ENCODE measurements around the gene MAST4. TPM values are rescaled to one million over a fixed set of nuclear protein-coding genes. Genes with fewer than 3 reads are reported as not detected.
A peak's percentile ranks its signal among the peaks of the same experiment; 100 is the strongest.

MAST4 gene
- total RNA-seq, 1 donor from 2014 or later = 112 TPM

DNA sequence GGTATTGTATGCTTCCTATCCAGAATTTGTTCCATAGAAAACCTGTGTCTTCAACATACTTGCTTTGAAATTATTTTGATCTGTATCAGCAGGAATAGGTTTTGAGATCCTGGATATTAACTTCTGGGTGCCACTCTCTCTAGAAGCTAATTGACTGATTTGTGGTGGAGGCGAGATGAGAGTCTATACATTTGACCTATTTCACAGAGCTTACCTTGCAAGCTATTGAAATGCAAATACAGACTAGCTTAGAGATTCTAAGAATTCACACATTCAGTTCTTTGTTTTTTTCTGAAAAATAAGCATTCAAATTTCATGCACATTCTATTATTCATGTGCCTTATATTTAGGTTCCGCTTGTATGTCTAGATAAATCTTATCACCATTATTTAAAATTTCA lies 246.3 kb downstream of the MAST4 start:
- H3K4me1 Mint-ChIP-seq (ENCODE audit: unreplicated experiment) = peaks cover 78% of the 10 kb centered on the region
- TF ChIP-seq, protein P1, sequence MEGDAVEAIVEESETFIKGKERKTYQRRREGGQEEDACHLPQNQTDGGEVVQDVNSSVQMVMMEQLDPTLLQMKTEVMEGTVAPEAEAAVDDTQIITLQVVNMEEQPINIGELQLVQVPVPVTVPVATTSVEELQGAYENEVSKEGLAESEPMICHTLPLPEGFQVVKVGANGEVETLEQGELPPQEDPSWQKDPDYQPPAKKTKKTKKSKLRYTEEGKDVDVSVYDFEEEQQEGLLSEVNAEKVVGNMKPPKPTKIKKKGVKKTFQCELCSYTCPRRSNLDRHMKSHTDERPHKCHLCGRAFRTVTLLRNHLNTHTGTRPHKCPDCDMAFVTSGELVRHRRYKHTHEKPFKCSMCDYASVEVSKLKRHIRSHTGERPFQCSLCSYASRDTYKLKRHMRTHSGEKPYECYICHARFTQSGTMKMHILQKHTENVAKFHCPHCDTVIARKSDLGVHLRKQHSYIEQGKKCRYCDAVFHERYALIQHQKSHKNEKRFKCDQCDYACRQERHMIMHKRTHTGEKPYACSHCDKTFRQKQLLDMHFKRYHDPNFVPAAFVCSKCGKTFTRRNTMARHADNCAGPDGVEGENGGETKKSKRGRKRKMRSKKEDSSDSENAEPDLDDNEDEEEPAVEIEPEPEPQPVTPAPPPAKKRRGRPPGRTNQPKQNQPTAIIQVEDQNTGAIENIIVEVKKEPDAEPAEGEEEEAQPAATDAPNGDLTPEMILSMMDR (IDR thresholded peaks at IDR 0.05; ENCODE audit: unreplicated experiment) = no peak
- no peaks in the 10 kb centered on the region for H3K9me3 Mint-ChIP-seq (ENCODE audit: unreplicated experiment)
- DNase-seq (ENCODE audit: low spot score) = no peak
- H3K27me3 Mint-ChIP-seq (ENCODE audit: unreplicated experiment) = peaks cover 6% of the 10 kb centered on the region
- H3K36me3 Mint-ChIP-seq (ENCODE audit: low read depth, unreplicated experiment) = peaks cover 39% of the 10 kb centered on the region
- peak overlapping the region; percentile 98 for H3K27ac Mint-ChIP-seq (ENCODE audit: unreplicated experiment)
- H3K4me3 Mint-ChIP-seq (ENCODE audit: unreplicated experiment) = no peak overlapping the region

GRCh38 chr5:66843065-66843464 lies 246.9 kb downstream of the MAST4 start:
- Mint-ChIP-seq H3K36me3 (ENCODE audit: low read depth, unreplicated experiment) (peaks cover 39% of the 10 kb centered on the region), H3K4me3 (ENCODE audit: unreplicated experiment) (peak overlapping the region; percentile 14), H3K4me1 (ENCODE audit: unreplicated experiment) (peaks cover 75% of the 10 kb centered on the region), H3K9me3 (ENCODE audit: unreplicated experiment) (no peaks in the 10 kb centered on the region), H3K27ac (ENCODE audit: unreplicated experiment) (peak overlapping the region; percentile 98), H3K27me3 (ENCODE audit: unreplicated experiment) (peaks cover 6% of the 10 kb centered on the region)
- no peak for DNase-seq (ENCODE audit: low spot score)
- TF ChIP-seq, protein P1 (IDR thresholded peaks at IDR 0.05; ENCODE audit: unreplicated experiment) = no peak

DNA sequence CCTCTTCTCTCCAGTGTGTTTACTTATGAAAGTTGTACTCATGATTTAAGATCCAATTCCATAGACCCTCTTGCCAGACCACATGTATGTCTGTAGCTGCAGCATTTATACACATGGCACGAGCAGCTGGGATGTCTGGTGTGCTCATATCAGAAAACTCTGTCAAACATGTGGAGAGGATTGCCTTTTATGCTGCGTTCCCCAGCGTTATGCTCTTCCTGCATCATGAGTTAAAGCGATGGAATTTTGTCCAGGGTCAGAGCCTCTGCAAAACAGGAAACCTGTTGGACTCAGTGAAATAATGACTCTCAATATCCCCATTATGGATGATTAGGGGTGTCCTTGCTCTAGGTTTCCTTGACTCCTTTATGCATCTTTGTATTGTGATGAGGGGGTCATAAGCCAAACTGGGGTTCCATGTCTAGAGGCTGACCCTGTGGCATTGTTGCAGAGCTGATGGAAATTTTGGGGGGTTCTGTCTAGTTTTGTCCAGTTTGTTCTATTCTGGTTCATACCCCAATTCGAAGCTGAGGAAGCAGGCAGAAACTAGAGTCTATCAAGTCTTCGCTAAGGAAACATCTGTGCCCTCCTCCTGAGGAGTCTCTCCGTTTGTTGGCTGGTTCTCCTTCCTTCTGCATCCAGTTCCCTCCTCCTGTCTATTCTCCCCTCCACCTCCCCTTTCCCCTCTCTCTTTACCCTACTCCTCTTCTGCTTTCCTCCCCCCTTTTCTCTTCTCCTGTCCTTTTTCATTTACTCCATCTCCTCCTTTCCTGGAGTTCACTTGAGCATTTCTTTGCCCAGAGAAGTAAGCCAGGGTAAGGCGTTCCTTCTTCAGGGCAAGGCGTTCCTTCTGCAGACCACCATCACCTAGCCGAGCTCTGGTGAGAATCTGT lies 252.8 kb downstream of the MAST4 start:
- H3K27ac Mint-ChIP-seq (ENCODE audit: unreplicated experiment) = peak overlapping the region; percentile 79
- H3K9me3 Mint-ChIP-seq (ENCODE audit: unreplicated experiment) = no peaks in the 10 kb centered on the region
- DNase-seq (ENCODE audit: low spot score) = no peak

GRCh38 chr5:66849803-66850202 lies 253.6 kb downstream of the MAST4 start:
- Mint-ChIP-seq H3K27me3 (ENCODE audit: unreplicated experiment) (peaks cover 2% of the 10 kb centered on the region), H3K36me3 (ENCODE audit: low read depth, unreplicated experiment) (peaks cover 19% of the 10 kb centered on the region), H3K27ac (ENCODE audit: unreplicated experiment) (peak overlapping the region; percentile 79), H3K9me3 (ENCODE audit: unreplicated experiment) (no peaks in the 10 kb centered on the region), H3K4me1 (ENCODE audit: unreplicated experiment) (peaks cover 74% of the 10 kb centered on the region), H3K4me3 (ENCODE audit: unreplicated experiment) (peak overlapping the region; percentile 49)
- DNase-seq (ENCODE audit: low spot score) = no peak
- TF ChIP-seq, protein P1 (IDR thresholded peaks at IDR 0.05; ENCODE audit: unreplicated experiment) = no peak

More for the DNA sequence above, 252.8 kb downstream of the MAST4 start:
- Mint-ChIP-seq H3K27me3 (ENCODE audit: unreplicated experiment) (peaks cover 4% of the 10 kb centered on the region), H3K36me3 (ENCODE audit: low read depth, unreplicated experiment) (peaks cover 22% of the 10 kb centered on the region), H3K4me3 (ENCODE audit: unreplicated experiment) (peak overlapping the region; percentile 49), H3K4me1 (ENCODE audit: unreplicated experiment) (peaks cover 74% of the 10 kb centered on the region)
- TF ChIP-seq, protein P1 (IDR thresholded peaks at IDR 0.05; ENCODE audit: unreplicated experiment) = no peak

Measured in endothelial cell (in vitro differentiated cells).